ENCODE data around the gene PRKCZ. TPM values are rescaled to one million over a fixed set of nuclear protein-coding genes. Genes with fewer than 3 reads are reported as not detected.

Gene PRKCZ
- total and polyA plus RNA-seq, 2 of the 4 experiments (the other 2 are of a cell fraction): 2.0 to 3.5 TPM

DNA sequence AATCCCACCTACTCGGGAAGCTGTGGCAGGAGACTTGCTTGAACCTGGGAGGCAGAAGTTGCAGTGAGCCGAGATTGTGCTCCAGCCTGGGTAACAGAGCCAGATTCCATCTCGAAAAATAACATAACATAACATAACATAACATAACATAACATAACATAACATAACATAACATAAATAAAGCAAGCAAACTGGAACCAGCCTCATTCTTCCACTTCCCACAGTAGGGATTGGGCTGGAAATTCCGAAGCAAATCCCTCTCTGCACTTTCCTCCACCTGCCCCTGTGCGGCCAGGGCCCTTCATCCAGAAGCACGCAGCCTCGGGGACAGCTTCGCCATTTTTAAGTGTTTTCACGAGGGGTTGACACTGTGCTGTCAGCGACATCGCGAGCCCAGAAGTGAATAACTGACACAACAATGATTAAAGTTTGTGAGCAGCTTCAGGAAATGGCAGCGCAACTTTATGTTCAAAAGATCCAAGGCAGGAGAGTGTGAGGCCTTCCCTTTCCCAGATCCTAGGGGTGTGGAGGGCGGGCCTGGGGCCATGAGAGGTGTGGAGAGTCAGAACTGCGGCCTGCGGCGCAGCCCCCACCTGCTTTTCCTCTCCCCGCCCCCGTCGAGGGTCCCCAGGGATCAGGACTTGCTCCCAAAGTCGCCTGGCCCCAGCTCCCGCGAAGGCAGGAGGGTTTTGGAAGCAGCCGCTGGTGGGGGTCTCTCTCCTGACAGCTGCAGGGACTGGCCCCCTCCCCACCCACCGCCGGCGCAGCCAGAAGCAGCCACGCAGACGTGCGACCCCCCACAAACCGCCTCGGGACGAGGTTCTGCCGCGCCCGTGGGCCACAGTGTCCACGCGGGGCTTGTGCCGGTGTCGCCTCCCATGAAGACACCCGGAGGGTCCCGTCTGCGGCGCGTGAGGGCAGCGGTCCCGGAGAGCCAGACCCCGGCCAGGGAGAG lies 31.7 kb upstream of the PRKCZ start:
- ChIA-PET POLR2A (ENCODE audit: unreplicated experiment) (no interaction called here), CTCF (no interaction called here)
- H3K36me3 ChIP-seq (ENCODE audit: control insufficient read depth, insufficient read depth, low read length): no peaks in the 10 kb centered on the region
- no peak overlapping the region for H4K91ac ChIP-seq (ENCODE audit: insufficient read depth, low read depth, low read length)
- H2AFZ ChIP-seq (replicated peaks; ENCODE audit: low read length, poor library complexity): peak overlapping the region; percentile 43
- H3K4me3 ChIP-seq (ENCODE audit: insufficient read depth, low read depth, low read length): no peak overlapping the region
- H3K4ac ChIP-seq (ENCODE audit: low read depth, low read length): no peak overlapping the region
- no peak overlapping the region for H3K18ac ChIP-seq (ENCODE audit: low read depth, low read length)
- H4K20me1 ChIP-seq (ENCODE audit: insufficient read depth, low read length): no peaks in the 10 kb centered on the region
- TF ChIP-seq POLR2A (IDR thresholded peaks at IDR 0.05; ENCODE audit: low read depth, low read length) (no peak), CEBPB (IDR thresholded peaks at IDR 0.05; ENCODE audit: low read depth, low read length) (no peak), RFX5 (IDR thresholded peaks at IDR 0.05; ENCODE audit: low read depth, low read length) (no peak), RCOR1 (IDR thresholded peaks at IDR 0.05; ENCODE audit: insufficient replicate concordance, low read length) (no peak)
- in situ Hi-C loops (cut with MboI; ENCODE audit: low sequenced_read_pairs): no loop called here
- dilution Hi-C loops (cut with HindIII; ENCODE audit: low sequenced_read_pairs, unreplicated experiment): no loop called here
- ATAC-seq (ENCODE audit: low read depth): no peak
- H2BK15ac ChIP-seq (ENCODE audit: low read depth, low read length): no peak overlapping the region
- intact Hi-C loops (cut with micrococcal nuclease): no loop called here
- no peak overlapping the region for H3K56ac ChIP-seq (ENCODE audit: extremely low read depth, insufficient read depth, low read length)
- H3K9me1 ChIP-seq (ENCODE audit: insufficient read depth, low read length): no peaks in the 10 kb centered on the region
- DNase-seq: no peak
- no peak overlapping the region for H2BK120ac ChIP-seq (ENCODE audit: low read depth, low read length)
- no peak overlapping the region for H3K14ac ChIP-seq (replicated peaks; ENCODE audit: low read depth, low read length)
- peaks cover 81% of the 10 kb centered on the region for H3K27me3 ChIP-seq (ENCODE audit: control insufficient read depth, insufficient read depth, low read length)
- no peak overlapping the region for H2BK5ac ChIP-seq (ENCODE audit: low read depth, low read length, poor library complexity, severe bottlenecking)
- no peak overlapping the region for H2AK5ac ChIP-seq (ENCODE audit: low read depth, low read length)
- H4K5ac ChIP-seq (ENCODE audit: low read depth, low read length): no peak overlapping the region
- H3K23ac ChIP-seq (ENCODE audit: low read depth, low read length): no peak overlapping the region
- H3K27ac ChIP-seq (ENCODE audit: insufficient read depth, low read length): no peak overlapping the region
- BruUV-seq (replicated peaks): no TSS peak
- 18% methylated on average over 8 of the region's 48 CpGs; no CpG with 5 or more reads in 1 of the 2 experiments for WGBS, 2 experiments (ENCODE audit: extremely low coverage in 2 of 2, insufficient read length in 1 of 2)
- H2AK9ac ChIP-seq (replicated peaks; ENCODE audit: low read depth, low read length, poor library complexity): no peak overlapping the region
- H2BK20ac ChIP-seq (ENCODE audit: low read depth, low read length): no peak overlapping the region
- H3K4me1 ChIP-seq (ENCODE audit: control insufficient read depth, insufficient read depth, low read length): no peaks in the 10 kb centered on the region
- no peaks in the 10 kb centered on the region for H3K79me1 ChIP-seq (ENCODE audit: low read depth in 1 of 2, low read length in 2 of 2)
- no peak overlapping the region for H3K4me2 ChIP-seq (ENCODE audit: low read depth, low read length)
- no peak overlapping the region for H4K8ac ChIP-seq (ENCODE audit: low read depth in 2 of 2, low read length in 2 of 2)
- no peak overlapping the region for H3K9ac ChIP-seq (ENCODE audit: low read depth, low read length)
- no peaks in the 10 kb centered on the region for H3K9me3 ChIP-seq (ENCODE audit: control insufficient read depth, insufficient read depth, low read length)
